IPS-18c (cell line): ENCODE measurements around the gene SMG6.

ENCODE experiments used
- H3K4me3 ChIP-seq: 2 replicates; pipeline ENCODE4 v1.7.0; 2013; ENCODE audit warnings: low read depth, mild to moderate bottlenecking, low read length, moderate library complexity; ENCODE audit not compliant: insufficient read depth
- H3K9me3 ChIP-seq: one replicate; pipeline ENCODE4 v1.6.1; 2013; ENCODE audit warnings: mild to moderate bottlenecking, low read length, moderate library complexity; ENCODE audit not compliant: control insufficient read depth, insufficient read depth

The SMG6 gene

GRCh38 chr17:2244545-2245525 is 58.8 kb downstream of the SMG6 start:
- H3K4me3 ChIP-seq, result no peak overlapping the region

GRCh38 chr17:2243953-2244352 is 59.6 kb downstream of the SMG6 start:
- Histone ChIP-seq H3K4me3 (no peak overlapping the region), H3K9me3 (no peaks in the 10 kb centered on the region)

More at GRCh38 chr17:2244545-2245525, 58.8 kb downstream of the SMG6 start:
- no peaks in the 10 kb centered on the region for H3K9me3 ChIP-seq

GRCh38 chr17:2241823-2242222 is 61.8 kb downstream of the SMG6 start:
- H3K4me3 ChIP-seq, result no peak overlapping the region
- no peaks in the 10 kb centered on the region for H3K9me3 ChIP-seq

- no peak overlapping the region for H3K4me3 ChIP-seq
- no peaks in the 10 kb centered on the region for H3K9me3 ChIP-seq
Measured at GRCh38 chr17:2240541-2240940, 63.0 kb downstream of the SMG6 start.

GRCh38 chr17:2239882-2240430 is 63.6 kb downstream of the SMG6 start:
- no peaks in the 10 kb centered on the region for H3K9me3 ChIP-seq
- H3K4me3 ChIP-seq, result no peak overlapping the region

GRCh38 chr17:2239170-2239551 is 64.4 kb downstream of the SMG6 start:
- Histone ChIP-seq H3K9me3 (no peaks in the 10 kb centered on the region), H3K4me3 (no peak overlapping the region)

- H3K9me3 ChIP-seq, result no peaks in the 10 kb centered on the region
- H3K4me3 ChIP-seq, result no peak overlapping the region
Measured at GRCh38 chr17:2238432-2239169, 65.0 kb downstream of the SMG6 start.

GRCh38 chr17:2237950-2238349 is 65.6 kb downstream of the SMG6 start:
- no peaks in the 10 kb centered on the region for H3K9me3 ChIP-seq
- H3K4me3 ChIP-seq, result no peak overlapping the region

GRCh38 chr17:2237521-2237921 is 66.1 kb downstream of the SMG6 start:
- Histone ChIP-seq H3K9me3 (no peaks in the 10 kb centered on the region), H3K4me3 (no peak overlapping the region)

GRCh38 chr17:2235792-2236366 is 67.7 kb downstream of the SMG6 start:
- Histone ChIP-seq H3K4me3 (no peak overlapping the region), H3K9me3 (no peaks in the 10 kb centered on the region)

GRCh38 chr17:2235265-2235664 is 68.3 kb downstream of the SMG6 start:
- Histone ChIP-seq H3K9me3 (no peaks in the 10 kb centered on the region), H3K4me3 (no peak overlapping the region)

GRCh38 chr17:2233441-2233947 is 70.1 kb downstream of the SMG6 start:
- Histone ChIP-seq H3K4me3 (no peak overlapping the region), H3K9me3 (no peaks in the 10 kb centered on the region)

GRCh38 chr17:2232244-2232638 is 71.3 kb downstream of the SMG6 start:
- H3K4me3 ChIP-seq, result no peak overlapping the region
- H3K9me3 ChIP-seq, result no peaks in the 10 kb centered on the region

- H3K4me3 ChIP-seq, result no peak overlapping the region
Measured at GRCh38 chr17:2230877-2231276, 72.7 kb downstream of the SMG6 start.

GRCh38 chr17:2227025-2227699 is 76.4 kb downstream of the SMG6 start:
- Histone ChIP-seq H3K4me3 (no peak overlapping the region), H3K9me3 (no peaks in the 10 kb centered on the region)

More at GRCh38 chr17:2230877-2231276, 72.7 kb downstream of the SMG6 start:
- H3K9me3 ChIP-seq, result no peaks in the 10 kb centered on the region

- no peak overlapping the region for H3K4me3 ChIP-seq
- H3K9me3 ChIP-seq, result no peaks in the 10 kb centered on the region
Measured at GRCh38 chr17:2223617-2223927, 80.0 kb downstream of the SMG6 start.
